AG10803 (cell line): ENCODE data around the gene CDCP1.
A peak's percentile ranks its signal among the peaks of the same experiment; 100 is the strongest.

Experiments used
- DNase-seq: peaks from one replicate; pipeline ENCODE4 v3.0.0; 2010; ENCODE audit warnings: low read depth
- H3K4me3 ChIP-seq: 2 replicates; pipeline ENCODE4 v1.5.1; 2011; ENCODE audit warnings: mild to moderate bottlenecking, low read length, control low read depth
- CTCF ChIP-seq: conservative IDR thresholded peaks from 2 replicates; pipeline ENCODE4 v1.5.1; 2011; ENCODE audit warnings: mild to moderate bottlenecking, low read length, control low read depth, inconsistent platforms

Gene CDCP1

GRCh38 chr3:45145681-45146614, at the start of gene CDCP1:
CDCP1 (minus strand) TSS chr3:45146378; CDS start chr3:45146287, 91 bp downstream.
- peak within 1 kb of the TSS; percentile 70 for H3K4me3 ChIP-seq
- no peak for DNase-seq
- TF ChIP-seq CTCF: no peak

- no peak for DNase-seq
- H3K4me3 ChIP-seq: no peak overlapping the region
- no peak for TF ChIP-seq CTCF
Measured at GRCh38 chr3:45194791-45195190, 48.6 kb upstream of the CDCP1 start.

- H3K4me3 ChIP-seq: no peak overlapping the region
- TF ChIP-seq CTCF: no peak
- DNase-seq: no peak
Measured at GRCh38 chr3:45191924-45192417, 45.8 kb upstream of the CDCP1 start.

- DNase-seq: no peak
- no peak for TF ChIP-seq CTCF
- no peak overlapping the region for H3K4me3 ChIP-seq
Measured at GRCh38 chr3:45191424-45191823, 45.2 kb upstream of the CDCP1 start.

- DNase-seq: no peak
- no peak overlapping the region for H3K4me3 ChIP-seq
- TF ChIP-seq CTCF: no peak
Measured at GRCh38 chr3:45188719-45189659, 42.8 kb upstream of the CDCP1 start.

- H3K4me3 ChIP-seq: no peak overlapping the region
- TF ChIP-seq CTCF: no peak
- no peak for DNase-seq
Measured at GRCh38 chr3:45187694-45188141, 41.5 kb upstream of the CDCP1 start.
